GM10248 (cell line): ENCODE data around the gene AHCYL1.

Source experiments
- CTCF ChIA-PET: fragments of 300-600 bp; sonication (Branson Sonifier 250); formaldehyde crosslinking; extraction: SDS; loops from one replicate; lab custom pipeline; 2021; ENCODE audit warnings: antibody characterized with exemption; lab: Yijun Ruan, JAX
- POLR2A ChIA-PET: fragments of 350-650 bp; sonication (Branson Sonifier 250); formaldehyde crosslinking; extraction: SDS; loops from one replicate; lab custom pipeline; 2020; ENCODE audit warnings: antibody characterized with exemption; lab: Yijun Ruan, JAX
- DNase-seq: peaks from one replicate; pipeline ENCODE4 v3.0.0; 2012; ENCODE audit errors: extremely low spot score
- TF ChIP-seq, protein P1 (sequence below): IDR thresholded peaks from 2 replicates; pipeline ENCODE4 v1.5.1; 2012; ENCODE audit warnings: mild to moderate bottlenecking, low read depth; ENCODE audit errors: extremely low read depth, missing control alignments, control extremely low read depth

The AHCYL1 gene

DNA sequence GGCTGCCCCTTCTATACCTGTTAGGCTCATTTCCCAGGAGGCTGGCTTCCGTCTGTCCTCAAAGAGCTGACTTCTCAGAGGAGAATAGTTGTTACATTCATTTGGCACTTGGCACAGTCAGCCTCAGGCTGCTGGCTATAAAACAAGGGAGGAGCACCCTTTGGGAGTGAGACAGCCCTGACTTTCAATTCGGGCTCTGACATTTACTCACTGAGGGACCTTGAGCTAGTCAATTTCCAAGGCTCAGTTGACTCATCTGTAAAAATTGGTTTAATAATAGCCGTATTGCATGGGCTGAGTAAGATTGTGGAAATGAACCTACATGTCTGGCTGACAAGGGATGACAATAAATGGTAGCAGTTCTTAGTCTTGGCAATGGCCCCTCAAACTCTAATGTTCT is 72.2 kb downstream of the AHCYL1 start:
- POLR2A ChIA-PET: no interaction called here
- DNase-seq: no peak
- CTCF ChIA-PET: interaction anchor here (0.9 to 21.9 kb wide), 8 partner anchors 10 to 67 kb away, joined by 3 to 387 read pairs (median 8); partner anchors contain the start of gene STRIP1
- TF ChIP-seq, protein P1, sequence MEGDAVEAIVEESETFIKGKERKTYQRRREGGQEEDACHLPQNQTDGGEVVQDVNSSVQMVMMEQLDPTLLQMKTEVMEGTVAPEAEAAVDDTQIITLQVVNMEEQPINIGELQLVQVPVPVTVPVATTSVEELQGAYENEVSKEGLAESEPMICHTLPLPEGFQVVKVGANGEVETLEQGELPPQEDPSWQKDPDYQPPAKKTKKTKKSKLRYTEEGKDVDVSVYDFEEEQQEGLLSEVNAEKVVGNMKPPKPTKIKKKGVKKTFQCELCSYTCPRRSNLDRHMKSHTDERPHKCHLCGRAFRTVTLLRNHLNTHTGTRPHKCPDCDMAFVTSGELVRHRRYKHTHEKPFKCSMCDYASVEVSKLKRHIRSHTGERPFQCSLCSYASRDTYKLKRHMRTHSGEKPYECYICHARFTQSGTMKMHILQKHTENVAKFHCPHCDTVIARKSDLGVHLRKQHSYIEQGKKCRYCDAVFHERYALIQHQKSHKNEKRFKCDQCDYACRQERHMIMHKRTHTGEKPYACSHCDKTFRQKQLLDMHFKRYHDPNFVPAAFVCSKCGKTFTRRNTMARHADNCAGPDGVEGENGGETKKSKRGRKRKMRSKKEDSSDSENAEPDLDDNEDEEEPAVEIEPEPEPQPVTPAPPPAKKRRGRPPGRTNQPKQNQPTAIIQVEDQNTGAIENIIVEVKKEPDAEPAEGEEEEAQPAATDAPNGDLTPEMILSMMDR: no peak

DNA sequence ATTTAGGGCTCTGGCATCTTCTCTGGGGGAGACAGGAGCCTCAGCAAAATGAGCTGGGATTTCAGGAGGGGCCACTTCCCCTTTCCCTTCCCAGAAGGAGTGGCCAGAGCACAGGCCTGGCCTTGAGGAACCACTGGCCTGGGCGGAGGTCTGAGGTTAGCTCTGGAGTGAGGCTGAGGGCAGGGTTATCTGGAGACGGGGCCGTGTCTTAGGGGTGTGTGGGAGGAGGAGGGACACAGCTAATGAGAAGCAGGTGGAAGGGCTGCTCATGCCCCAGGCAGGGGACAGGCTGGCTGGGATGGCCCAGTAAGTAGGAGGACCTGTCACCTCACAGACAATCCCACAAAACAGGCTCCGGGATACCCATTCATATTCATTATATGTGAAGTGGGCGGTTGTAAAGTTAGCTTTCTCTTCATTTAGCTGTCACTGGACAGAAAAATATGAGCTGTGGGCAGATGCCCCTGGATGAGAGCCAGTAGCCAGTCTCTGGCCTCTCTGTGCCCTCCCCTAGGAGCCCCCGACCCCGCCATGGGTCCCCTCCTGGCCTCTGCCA is 73.5 kb downstream of the AHCYL1 start:
- ChIA-PET POLR2A (no interaction called here), CTCF (interaction anchor here (1.0 to 21.9 kb wide), 12 partner anchors 13 to 512 kb away, joined by 3 to 387 read pairs (median 5); partner anchors contain the start of gene STRIP1)
- TF ChIP-seq, protein P1: no peak
- no peak for DNase-seq

DNA sequence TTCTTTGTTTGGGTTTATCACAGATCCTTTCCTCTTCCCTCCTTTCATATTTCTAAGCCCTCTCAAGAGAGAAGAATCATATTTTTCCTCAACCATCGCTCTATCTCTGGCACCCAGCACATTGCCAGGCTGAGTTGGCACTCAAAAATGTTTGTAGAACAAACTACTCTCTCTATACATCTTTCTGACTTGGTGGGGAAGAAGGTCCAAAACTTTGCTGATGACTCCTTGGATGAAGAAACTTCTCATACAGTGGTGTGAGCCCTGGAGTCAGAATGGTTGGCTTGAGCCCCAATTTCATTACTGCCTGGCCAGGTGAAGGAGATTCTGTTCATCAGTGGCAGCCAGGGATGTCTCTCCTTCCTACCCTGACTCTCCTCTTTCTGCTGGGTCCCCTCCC is 74.0 kb downstream of the AHCYL1 start:
- no peak for DNase-seq
- CTCF ChIA-PET: interaction anchor here (1.2 to 21.9 kb wide), 10 partner anchors 14 to 512 kb away, joined by 4 to 387 read pairs (median 16); partner anchors contain the start of gene STRIP1
- POLR2A ChIA-PET: no interaction called here

DNA sequence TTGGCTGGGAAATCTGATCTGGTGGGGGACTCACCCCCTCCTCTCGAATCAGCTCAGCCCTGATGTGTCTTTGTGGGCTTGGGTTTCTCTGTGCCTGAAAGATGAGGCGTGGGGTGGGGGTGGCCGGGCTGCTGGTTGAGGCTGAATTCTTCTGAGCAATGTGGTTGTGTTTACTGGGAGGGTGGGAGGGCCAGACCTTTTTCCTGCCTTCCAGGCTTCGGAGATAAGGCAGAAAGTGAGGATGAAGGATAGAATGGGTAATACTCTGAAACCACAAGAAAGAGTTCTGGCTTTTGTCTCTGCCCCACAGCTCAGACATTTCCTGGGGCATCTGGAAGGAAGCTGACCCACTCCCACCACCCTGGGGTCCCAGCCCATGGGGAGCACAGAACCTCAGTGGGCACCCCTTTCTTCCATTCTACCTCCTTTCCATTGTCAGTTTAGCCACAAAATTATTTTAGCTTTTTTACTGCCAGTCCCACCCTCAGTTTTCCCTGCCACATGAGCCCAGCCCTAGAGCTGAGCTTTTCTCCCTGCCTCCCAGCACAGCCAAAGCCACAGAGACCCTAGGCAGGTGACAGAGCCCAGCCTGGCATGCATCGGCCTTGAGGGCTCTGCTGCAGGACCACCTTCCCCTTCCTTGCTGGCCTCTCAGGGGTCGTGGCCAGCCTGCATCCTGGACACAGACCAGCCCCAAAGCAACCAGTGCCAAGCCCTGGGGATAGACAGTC is 74.7 kb downstream of the AHCYL1 start:
- DNase-seq: no peak
- POLR2A ChIA-PET: no interaction called here
- CTCF ChIA-PET: interaction anchor here (0.9 to 21.9 kb wide), 25 partner anchors 10 to 829 kb away, joined by 3 to 387 read pairs (median 5); partner anchors contain the start of genes AHCYL1, ALX3, STRIP1 and UBL4B
- TF ChIP-seq, protein P1: no peak

More for the DNA sequence above, 74.0 kb downstream of the AHCYL1 start:
- TF ChIP-seq, protein P1: no peak

DNA sequence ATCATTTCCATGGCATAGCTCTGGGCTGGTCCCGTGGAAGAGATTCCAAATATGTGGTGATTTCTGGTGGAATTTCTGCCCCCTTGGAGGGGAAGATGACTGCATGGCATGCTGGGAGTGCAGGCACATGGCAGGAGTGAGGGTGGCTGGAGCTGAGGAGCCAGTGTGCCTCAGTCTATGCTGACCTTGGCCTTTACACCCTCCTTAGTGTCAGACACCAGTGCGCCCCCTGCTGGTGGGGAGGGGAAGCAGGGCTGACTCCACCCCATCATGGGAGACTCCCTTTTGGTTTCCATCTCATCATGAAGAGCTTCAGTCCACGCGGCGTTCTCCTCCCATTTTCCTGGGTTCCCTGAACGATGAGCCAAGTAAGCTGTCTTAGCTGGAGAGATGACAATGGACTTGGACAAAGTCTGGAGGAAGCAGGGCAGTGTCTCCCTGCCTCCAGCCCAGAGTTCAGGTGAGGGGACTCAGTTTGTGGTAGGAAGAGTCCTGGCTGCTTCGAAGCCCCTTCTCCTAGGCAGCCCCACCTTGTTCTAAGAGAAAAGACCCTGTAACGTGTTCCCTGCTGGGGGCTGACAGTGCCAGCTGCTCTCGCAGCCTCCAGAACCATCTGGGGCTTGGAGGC is 75.6 kb downstream of the AHCYL1 start:
- TF ChIP-seq, protein P1: peak; percentile 87
- CTCF ChIA-PET: interaction anchor here (0.6 to 21.9 kb wide), 34 partner anchors 9 to 828 kb away, joined by 3 to 387 read pairs (median 4); partner anchors contain the start of genes AHCYL1, ALX3, STRIP1 and UBL4B
- POLR2A ChIA-PET: no interaction called here
- peak; percentile 83 for DNase-seq

DNA sequence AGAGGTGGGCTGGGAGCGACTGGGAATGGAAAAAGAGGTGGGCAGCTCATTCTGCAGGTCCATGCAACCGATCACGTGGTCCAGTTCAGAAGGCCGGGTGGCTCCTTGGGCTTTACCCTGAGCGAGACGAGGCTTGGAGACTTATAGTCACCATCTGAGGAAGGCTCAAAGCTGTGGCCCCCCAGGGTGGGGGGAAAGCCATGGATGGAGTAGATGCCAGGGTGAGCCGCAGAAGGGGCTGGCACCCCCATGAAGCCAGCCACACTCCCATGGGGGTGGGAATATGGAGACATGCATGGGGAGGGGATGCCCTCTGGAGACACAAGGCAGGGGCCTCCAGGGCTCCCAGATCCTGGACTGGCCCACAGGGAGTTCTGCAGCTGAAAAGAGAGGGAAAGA is 76.1 kb downstream of the AHCYL1 start:
- DNase-seq: no peak
- TF ChIP-seq, protein P1: no peak
- CTCF ChIA-PET: interaction anchor here (0.6 to 21.9 kb wide), 28 partner anchors 8 to 828 kb away, joined by 3 to 387 read pairs (median 5); partner anchors contain the start of genes AHCYL1, ALX3, STRIP1 and UBL4B
- POLR2A ChIA-PET: no interaction called here
